Thoracic aorta (tissue), 2 donors: ENCODE data around the gene MAPK14. TPM values are rescaled to one million over a fixed set of nuclear protein-coding genes. Genes with fewer than 3 reads are reported as not detected.

Experiments
- ATAC-seq: fragments of 150-250 bp; one replicate; pipeline ENCODE4 v1.8.0; 2017; ENCODE audit warnings: low read depth; ENCODE audit not compliant: insufficient number of reproducible peaks, low FRiP score
- DNase-seq: peaks from one replicate; pipeline ENCODE4 v3.0.0-alpha.2; 2020; ENCODE audit warnings: low spot score
- H3K27ac ChIP-seq, 2 donors: fragments of 200-600 bp; sonication (generic); 1 replicate in 1 of 2; 2 replicates in 1 of 2; pipeline ENCODE4 v1.5.1; 2016; ENCODE audit warnings: mild to moderate bottlenecking in 2 of 2, moderate library complexity in 2 of 2
- H3K27me3 ChIP-seq: fragments of 200-600 bp; sonication (generic); replicated peaks from 2 replicates; pipeline ENCODE4 v1.6.0; 2016; ENCODE audit warnings: mild to moderate bottlenecking; ENCODE audit not compliant: insufficient read depth
- H3K36me3 ChIP-seq: fragments of 200-600 bp; sonication (generic); one replicate; pipeline ENCODE4 v1.5.1; 2016
- H3K4me1 ChIP-seq, 2 donors: fragments of 200-600 bp; sonication (generic); 1 replicate in 1 of 2; 2 replicates in 1 of 2; pipeline versions ENCODE4 v1.5.1 to v1.6.0; 2016; ENCODE audit warnings: low read depth in 2 of 2, mild to moderate bottlenecking in 1 of 2; ENCODE audit not compliant: control insufficient read depth in 1 of 2
- H3K4me3 ChIP-seq: fragments of 200-600 bp; sonication (generic); 2 replicates; pipeline ENCODE4 v1.5.1; 2016; ENCODE audit warnings: mild to moderate bottlenecking
- H3K9me3 ChIP-seq: fragments of 200-600 bp; sonication (generic); 2 replicates; pipeline ENCODE4 v1.5.1; 2016
- total RNA-seq, 2 donors: library from RNA; depleted of rRNA; stranded (reverse); fragments of >200 nt; gene quantifications; one replicate each; pipeline versions ENCODE4 v1.1.0 to v1.2.3, GENCODE V29; 2016
- TF ChIP-seq, protein P1 (sequence below): fragments of 200-600 bp; sonication (generic); IDR thresholded peaks from one replicate; pipeline ENCODE4 v1.5.1; 2019; ENCODE audit warnings: antibody characterized with exemption

The MAPK14 gene
- total RNA-seq, 2 donors from 2014 or later = 61.9 to 106 TPM

DNA sequence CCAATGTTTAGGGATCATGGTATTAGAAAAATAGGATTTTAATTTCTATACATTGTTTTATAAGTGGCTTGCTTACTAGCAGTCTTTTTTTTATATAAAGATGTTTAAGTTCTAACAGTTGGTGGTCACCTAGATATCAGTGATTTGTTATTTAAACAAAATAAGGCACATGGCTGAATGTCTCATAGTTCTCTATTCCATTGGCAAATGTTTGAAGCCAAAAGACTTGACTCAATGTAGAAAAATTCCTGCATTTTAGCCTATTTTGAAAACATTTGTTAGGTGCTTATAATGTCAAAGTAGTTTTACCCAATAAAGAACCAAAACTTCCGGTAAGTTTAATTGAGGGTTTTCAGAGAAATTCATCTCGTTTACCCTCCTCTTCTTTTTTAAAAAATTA lies 26.8 kb downstream of the MAPK14 start:
- no peaks in the 10 kb centered on the region for H3K27me3 ChIP-seq
- no peak for ATAC-seq
- H3K9me3 ChIP-seq = no peaks in the 10 kb centered on the region
- TF ChIP-seq, protein P1, sequence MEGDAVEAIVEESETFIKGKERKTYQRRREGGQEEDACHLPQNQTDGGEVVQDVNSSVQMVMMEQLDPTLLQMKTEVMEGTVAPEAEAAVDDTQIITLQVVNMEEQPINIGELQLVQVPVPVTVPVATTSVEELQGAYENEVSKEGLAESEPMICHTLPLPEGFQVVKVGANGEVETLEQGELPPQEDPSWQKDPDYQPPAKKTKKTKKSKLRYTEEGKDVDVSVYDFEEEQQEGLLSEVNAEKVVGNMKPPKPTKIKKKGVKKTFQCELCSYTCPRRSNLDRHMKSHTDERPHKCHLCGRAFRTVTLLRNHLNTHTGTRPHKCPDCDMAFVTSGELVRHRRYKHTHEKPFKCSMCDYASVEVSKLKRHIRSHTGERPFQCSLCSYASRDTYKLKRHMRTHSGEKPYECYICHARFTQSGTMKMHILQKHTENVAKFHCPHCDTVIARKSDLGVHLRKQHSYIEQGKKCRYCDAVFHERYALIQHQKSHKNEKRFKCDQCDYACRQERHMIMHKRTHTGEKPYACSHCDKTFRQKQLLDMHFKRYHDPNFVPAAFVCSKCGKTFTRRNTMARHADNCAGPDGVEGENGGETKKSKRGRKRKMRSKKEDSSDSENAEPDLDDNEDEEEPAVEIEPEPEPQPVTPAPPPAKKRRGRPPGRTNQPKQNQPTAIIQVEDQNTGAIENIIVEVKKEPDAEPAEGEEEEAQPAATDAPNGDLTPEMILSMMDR = no peak
- no peak overlapping the region for H3K4me3 ChIP-seq
- peaks cover 2% of the 10 kb centered on the region for H3K36me3 ChIP-seq
- DNase-seq = no peak
- H3K4me1 ChIP-seq = peaks cover 13 to 49% of the 10 kb centered on the region in 2 donors
- no peak overlapping the region for H3K27ac ChIP-seq

DNA sequence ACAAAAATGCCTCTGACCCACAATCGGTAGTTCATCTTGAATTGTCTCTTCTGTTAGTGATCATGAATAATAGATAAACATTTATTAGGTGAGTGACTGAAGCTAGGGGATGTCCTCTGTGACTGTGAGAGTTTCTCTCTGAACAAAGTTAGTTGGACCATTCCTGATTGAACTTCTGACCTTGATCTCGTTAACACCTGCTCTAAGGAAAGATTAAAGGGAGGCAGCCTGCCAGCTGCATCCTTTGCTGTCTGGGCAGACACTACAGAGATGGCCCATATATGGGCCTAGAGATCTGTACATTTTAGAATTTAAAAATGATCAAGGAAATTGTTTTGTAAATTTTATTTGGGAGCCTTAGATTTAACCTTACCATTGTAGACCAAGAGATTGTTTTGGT lies 27.3 kb downstream of the MAPK14 start:
- H3K4me3 ChIP-seq = no peak overlapping the region
- TF ChIP-seq, protein P1 = no peak
- ATAC-seq = no peak
- no peak overlapping the region for H3K27ac ChIP-seq
- H3K9me3 ChIP-seq = no peaks in the 10 kb centered on the region
- peaks cover 7% of the 10 kb centered on the region for H3K36me3 ChIP-seq
- H3K4me1 ChIP-seq = peaks cover 13 to 49% of the 10 kb centered on the region in 2 donors
- H3K27me3 ChIP-seq = no peaks in the 10 kb centered on the region
- DNase-seq = no peak

DNA sequence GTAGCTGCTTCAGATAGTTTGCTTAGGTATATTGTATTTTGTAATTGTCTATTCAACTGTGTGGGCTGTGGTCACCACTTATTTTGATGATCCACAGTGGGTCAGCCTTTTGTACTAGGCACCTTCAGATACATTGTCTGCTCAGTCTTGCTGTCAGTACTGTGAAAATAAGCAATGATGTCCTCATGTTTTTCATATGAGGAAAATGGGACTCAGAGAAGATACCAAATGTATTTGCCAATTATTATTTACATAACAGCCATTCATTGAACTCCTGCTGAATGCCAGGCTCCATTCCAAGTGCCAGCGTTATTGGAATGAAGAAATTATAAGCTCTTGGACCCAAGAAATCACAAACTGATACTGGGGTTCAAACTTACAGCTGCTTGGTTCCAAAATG lies 28.6 kb downstream of the MAPK14 start:
- no peaks in the 10 kb centered on the region for H3K27me3 ChIP-seq
- DNase-seq (no peak), ATAC-seq (no peak)
- H3K27ac ChIP-seq = no peak overlapping the region
- H3K4me1 ChIP-seq = peaks cover 10 to 38% of the 10 kb centered on the region in 2 donors
- TF ChIP-seq, protein P1 = no peak
- H3K9me3 ChIP-seq = no peaks in the 10 kb centered on the region
- no peak overlapping the region for H3K4me3 ChIP-seq
- peaks cover 7% of the 10 kb centered on the region for H3K36me3 ChIP-seq

DNA sequence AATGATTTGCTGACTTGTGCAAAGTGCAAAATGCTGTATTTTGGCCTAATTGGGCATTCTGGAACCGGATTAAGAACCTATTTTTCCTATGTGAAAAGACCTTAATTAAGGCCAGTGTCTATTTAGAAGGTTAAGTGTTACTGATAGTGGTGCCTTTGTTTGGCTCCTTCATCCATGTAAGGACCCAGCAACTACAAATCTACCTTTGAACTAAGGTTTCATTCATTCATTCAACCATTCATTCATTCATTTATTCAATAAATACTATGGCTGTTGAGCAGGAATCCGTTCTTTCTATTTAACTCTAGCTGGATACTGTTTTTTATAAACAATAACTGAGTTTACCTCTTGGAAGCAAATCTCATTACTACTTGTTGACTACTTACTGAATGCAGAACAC lies 33.6 kb downstream of the MAPK14 start:
- no peak for DNase-seq
- Histone ChIP-seq H3K36me3 (peaks cover 7% of the 10 kb centered on the region), H3K9me3 (no peaks in the 10 kb centered on the region), H3K27ac (no peak overlapping the region), H3K4me1 (peaks cover 9 to 41% of the 10 kb centered on the region in 2 donors), H3K4me3 (no peak overlapping the region), H3K27me3 (no peaks in the 10 kb centered on the region)
- ATAC-seq = no peak
- TF ChIP-seq, protein P1 = no peak

DNA sequence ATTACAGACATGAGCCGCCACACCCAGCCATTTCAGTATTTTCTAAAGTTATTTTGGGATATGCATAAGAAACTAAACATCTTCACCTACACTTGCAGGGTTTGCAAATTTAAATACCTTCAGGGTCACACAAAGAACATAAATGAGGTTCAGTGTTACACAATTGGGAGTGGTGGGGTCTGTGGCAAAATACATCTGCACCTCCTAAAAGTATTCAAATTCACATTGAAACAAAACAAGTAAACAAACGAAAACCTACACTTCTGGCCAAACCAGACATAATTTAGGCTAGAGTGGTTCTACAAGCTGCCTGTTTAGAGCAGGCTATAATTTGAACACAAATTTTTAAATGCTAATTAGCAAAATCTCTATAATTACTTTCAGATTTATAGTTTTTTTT lies 34.6 kb downstream of the MAPK14 start:
- H3K27me3 ChIP-seq = no peaks in the 10 kb centered on the region
- no peak overlapping the region for H3K27ac ChIP-seq
- peaks cover 19 to 47% of the 10 kb centered on the region in 2 donors for H3K4me1 ChIP-seq
- TF ChIP-seq, protein P1 = no peak
- no peaks in the 10 kb centered on the region for H3K9me3 ChIP-seq
- peaks cover 7% of the 10 kb centered on the region for H3K36me3 ChIP-seq
- H3K4me3 ChIP-seq = no peak overlapping the region
- DNase-seq = no peak
- ATAC-seq = no peak
